GM18508 (cell line): ENCODE measurements around the gene SNIP1.
"Not testable (repeated sequence)": the region's sequence is repeated elsewhere in the genome, so short reads cannot be mapped to it uniquely, and the experiment has no call there.

ENCODE experiments used
- ATAC-seq: cut with Tn5 transposase; IDR thresholded peaks from one replicate; pipeline ENCODE4 v1.9.1; 2021; ENCODE audit warnings: moderate number of reproducible peaks; ENCODE audit not compliant: insufficient read depth, unreplicated experiment

SNIP1 gene

DNA sequence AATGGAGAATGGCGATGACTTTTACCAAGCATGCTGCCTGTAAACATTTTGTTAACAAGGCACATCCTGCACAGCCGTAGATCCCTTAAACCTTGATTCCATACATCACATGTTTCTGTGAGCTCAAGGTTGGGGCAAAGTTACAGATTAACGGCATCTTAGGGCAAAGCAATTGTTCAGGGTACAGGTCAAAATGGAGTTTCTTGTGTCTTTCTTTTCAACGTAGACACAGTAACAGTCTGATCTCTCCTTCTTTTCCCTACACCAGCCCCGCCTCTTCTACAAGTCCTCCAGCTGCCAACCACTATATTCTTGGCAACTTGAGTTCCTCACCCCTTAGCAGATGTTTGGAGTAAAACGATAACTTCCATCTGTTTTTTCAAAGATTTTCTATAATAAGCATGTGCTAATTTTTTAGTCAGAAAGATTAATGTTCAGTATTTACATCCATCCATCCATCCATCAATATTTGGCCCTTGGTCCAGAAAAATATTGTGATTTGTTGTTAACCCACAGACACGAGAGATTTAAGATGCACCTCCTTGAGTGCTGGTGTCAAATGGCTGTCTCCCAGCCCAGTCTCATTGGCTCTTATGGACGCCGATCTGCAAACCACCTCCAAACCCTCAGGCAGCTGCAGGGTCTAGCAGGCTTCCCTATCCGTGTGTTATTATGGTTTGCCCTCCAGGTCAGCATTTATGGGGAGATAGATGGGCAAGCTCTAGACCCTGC, 6.5 kb upstream of the SNIP1 start:
- ATAC-seq, result no peak

DNA sequence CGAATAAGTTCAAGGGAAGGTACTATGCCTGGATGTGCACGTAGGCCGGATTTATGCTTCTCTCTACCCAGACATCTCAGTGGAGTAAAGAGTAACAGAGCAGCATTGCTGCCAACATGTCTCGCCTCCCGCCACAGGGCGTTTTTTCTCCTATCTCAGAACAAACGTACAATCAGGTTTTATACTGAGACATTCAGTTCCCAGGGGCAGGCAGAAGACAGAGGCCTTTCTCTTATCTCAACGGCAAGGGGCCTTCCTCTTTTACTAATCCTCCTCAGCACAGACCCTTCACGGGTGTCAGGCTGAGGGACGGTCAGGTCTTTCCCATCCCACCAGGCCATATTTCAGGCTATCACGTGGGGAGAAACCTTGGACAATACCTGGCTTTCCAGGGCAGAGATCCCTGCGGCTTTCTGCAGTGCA, 5.9 kb upstream of the SNIP1 start:
- not testable (repeated sequence) for ATAC-seq

DNA sequence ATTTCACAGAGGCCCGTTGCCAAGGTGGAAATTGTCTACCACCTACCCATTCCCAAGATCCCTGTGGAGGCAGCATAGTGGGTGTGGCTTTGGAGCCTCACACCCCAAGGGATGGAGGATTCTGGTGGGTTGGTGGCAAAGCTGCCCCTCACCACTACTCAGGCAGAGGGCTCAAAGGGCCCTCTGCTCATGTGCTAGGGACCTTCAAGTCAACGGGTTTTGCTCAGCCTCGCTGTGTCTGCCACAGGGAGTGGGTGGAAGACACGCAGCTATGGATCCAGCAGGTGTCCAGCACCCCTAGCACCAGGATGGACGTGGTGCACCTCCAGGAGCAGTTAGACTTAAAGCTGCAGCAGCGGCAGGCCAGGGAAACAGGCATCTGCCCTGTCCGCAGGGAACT, 5.0 kb upstream of the SNIP1 start:
- ATAC-seq, result no peak

DNA sequence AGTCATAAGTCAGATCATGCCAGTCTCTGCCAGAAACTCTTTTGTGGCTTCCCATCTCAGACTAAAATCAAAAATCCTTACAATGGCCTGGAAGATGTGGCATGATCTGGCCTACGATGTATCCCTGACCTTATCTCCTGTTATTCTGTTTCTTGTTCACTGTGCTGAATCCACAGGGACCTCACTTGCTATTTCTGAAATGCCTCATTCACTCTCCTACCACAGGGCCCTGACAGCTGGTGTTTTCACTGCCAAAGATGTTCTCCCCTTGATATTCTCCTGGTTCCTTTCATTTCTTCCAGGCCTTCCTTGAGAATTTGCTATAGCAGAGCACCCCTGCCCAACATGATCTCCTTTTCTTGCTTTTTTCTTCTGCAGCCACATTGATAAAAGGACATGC, 4.3 kb upstream of the SNIP1 start:
- ATAC-seq, result no peak

DNA sequence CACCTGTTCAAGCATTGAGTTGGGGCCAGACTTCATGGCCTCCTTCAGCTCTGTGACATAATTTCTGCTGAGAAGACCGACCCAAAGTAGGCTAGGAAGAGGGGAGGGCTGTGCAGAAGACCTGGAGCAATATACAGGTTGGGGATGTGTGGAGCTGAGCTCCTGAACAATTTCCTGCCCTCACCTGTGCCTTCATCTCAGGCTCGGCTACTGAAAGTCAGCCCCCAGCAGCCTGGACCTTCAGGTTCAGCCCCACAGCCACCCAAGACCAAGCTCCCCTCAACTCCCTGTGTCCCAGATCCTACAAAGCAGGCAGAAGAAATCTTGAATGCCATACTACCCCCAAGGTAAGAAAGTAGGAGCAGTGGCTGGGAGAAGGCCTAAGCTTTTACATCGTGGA, 3.3 kb upstream of the SNIP1 start:
- ATAC-seq, result no peak

DNA sequence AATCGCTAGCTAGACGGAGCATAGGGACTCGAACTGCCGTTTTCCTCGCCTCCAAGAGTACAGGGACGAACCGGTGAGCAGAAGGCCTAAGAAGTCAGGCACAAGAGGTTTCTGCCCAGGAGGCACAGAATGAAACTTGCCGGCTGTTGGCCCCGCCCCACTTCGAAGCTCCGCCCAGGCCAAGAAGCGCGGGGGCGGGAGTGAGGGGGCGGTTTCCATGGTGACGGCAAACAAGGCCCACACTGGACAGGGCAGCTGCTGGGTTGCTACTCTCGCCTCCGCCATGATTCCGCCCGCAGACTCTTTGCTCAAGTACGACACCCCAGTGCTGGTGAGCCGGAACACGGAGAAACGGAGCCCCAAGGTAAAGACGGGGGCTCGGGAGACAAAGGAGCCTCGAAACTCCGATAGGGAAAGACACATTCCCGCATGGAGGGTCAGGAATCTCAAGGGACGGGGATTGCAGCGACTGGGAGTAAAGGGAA, 2.7 kb upstream of the SNIP1 start, which contains the start of gene DNALI1:
Gene DNALI1 (plus strand): TSS at position 229 of the 485 bp plus-strand sequence. CDS start 55 bp downstream, at position 284.
- ATAC-seq, result no peak

DNA sequence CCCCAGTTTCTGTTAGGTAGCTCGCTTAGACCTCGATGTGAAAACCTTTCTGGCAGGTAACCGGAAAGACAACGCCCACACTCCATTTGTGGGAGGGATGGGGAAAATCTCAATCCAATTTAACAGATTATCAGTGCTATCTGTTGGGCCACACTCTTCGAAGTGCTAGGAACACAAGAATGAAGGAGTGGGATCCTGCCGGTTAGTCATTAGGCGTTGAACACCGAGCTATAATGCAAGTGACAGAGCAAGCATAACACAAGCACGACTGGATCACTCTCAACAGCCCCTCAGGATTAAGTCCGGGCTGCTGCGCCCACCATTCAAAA, 531 bp downstream of the SNIP1 start:
- no peak for ATAC-seq

DNA sequence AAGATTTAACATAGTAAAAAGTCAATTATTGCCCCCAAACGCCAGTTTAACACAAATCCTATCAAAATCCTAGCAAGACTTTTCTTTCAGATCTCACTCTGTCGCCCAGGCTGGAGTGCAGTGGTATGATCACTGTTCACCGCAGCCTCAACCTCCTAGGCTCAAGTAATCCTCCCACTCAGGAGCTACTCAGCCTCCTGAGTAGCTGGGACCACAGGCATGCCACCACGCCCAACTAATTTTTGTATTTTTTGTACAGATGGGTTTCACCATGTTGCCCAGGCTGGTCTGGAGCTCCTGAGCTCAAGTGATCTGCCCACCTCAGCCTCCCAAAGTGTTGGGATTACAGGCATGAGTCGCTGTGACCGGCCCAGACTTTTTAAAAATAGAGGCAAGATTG, 4.8 kb downstream of the SNIP1 start:
- no peak for ATAC-seq

DNA sequence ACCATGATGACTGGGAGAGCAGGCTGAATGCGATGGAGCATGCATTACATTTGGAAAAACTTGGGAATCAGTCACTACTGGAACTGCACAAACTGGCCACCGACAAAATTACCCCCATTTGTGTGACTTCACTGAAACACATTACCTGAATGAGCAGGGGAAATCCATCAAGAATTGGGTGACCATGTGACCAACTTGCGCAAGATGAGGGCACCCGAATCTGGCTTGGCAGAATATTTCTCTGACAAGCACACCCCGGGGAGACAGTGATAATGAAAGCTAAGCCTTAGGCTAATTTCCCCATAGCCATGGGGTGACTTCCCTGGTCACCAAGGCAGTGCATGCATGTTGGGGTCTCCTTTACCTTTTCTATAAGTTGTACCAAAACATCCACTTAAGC, 9.1 kb downstream of the SNIP1 start:
- ATAC-seq, result no peak

DNA sequence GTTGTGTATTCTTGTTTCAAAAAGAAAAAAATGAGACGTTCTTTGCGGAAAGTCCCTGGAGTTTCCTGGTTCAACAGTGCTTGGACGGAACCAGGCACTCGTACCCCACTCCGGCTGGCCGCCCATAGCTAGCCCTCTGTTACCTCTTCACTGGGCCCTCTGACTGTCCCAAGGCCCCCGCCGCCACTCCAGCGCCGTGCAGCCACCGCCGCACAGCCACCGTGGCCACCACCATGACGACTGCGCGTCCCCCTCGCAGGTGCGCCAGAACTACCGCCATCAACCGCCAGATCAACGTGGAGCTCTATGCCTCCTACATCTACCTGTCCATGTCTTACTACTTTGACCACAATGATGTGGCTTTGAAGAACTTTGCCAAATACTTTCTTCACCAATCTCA, 9.6 kb downstream of the SNIP1 start:
- no peak for ATAC-seq

DNA sequence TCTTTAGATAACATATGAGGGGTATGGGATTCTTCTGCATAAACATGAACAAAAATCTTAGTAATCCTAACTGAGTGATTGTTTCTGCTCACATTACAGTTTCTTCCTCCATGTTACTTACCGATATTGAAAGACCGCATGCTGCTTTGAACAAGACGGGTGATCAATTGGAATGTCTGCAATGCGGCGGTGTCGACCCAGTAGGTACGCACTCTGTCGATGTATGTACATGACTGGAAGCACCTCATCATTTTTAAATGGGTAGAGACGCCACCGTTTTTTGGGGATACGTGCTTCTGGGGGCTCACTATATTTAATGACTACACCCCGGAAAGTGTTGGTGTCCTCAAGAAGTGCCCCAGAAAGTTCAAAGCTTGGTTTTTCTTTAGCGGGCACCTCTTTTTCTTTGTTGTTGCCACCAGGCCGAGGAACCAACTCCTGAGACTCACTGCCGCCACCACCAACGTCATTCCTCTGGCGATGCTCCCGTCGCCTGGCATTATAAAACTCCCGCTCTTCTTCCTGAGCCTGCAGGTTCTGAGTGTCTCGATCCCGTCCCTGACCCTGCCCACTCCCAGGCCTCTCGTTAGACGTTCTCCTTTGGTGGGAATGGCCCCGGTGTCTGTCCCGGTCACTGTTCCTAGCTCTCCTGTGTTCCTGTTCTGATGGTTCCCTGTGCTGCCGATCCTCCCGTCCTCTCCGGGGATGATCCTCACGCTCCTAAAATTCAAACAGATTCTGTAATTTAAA, 13.9 kb downstream of the SNIP1 start:
- ATAC-seq, result no peak

DNA sequence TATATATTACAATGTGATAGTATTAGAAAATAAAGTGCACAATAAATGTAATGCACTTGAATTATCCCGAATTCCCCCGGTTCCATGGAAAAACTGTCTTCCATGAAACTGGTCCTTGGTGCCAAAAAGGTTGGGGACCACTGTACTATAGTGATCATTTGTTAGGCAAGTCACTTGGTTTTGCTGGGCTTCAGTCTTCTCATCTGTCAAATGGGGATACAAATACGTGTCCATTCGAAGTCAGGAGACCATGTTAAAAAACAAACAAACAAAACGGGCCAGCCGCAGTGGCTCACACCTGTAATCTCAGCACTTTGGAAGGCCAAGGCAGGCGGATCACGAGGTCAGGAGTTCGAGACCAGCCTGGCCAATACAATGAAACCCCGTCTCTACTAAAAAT, 14.9 kb downstream of the SNIP1 start:
- ATAC-seq, result not testable (repeated sequence)

DNA sequence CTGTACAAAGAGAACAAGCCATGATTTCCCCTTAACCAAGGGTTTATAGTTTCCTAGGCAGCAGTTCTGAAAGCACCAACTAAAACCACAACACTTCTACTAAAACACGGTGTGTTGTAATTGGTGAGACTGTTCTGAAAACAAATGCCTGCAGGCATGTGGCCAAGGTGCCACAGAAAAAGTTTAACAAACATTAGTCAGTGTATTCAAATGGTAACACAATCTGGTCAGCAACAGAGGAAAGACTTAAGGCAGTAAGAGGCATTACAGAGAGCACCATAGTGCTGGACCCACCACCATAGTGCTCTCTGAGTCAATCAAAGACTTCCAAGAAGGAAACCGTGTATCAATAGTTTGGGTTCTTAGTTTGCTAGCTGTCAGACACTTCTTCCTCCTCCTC, 16.7 kb downstream of the SNIP1 start:
- no peak for ATAC-seq

DNA sequence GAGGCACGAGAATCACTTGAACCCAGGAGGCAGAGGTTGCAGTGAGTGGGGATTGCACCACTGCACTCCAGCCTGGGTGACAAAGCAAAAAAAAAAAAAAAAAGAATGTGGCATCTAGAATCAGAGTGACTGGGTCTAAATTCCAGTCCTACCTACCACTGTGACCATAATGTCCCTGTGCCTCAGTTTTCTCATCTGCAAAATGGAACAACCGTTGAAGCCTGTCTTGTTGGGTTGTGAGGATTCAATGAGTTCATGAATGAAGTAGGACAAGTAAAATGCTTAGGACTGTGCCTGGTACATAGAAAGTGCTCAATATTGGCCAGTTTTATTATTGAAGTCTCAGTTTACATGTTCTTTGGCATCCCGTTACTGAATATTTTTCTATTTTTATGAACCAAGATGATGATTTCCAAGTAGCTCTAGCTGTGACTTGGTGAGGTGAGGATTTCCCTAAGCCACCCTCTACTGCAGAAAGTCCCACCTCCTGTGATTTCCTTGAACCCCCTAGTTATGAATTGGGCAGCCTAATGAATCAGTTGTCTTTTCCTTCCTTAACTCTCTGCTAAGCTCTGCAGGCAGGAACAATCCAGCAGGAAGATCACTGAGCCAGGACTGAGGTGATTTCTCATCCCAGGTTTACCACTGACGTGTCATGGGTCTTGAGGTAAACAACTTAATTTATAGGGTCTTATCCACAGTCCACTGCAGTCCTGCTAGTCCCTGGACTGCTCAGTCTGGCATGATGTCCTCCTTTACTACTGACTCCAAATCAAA, 20.6 kb downstream of the SNIP1 start:
- no peak for ATAC-seq

DNA sequence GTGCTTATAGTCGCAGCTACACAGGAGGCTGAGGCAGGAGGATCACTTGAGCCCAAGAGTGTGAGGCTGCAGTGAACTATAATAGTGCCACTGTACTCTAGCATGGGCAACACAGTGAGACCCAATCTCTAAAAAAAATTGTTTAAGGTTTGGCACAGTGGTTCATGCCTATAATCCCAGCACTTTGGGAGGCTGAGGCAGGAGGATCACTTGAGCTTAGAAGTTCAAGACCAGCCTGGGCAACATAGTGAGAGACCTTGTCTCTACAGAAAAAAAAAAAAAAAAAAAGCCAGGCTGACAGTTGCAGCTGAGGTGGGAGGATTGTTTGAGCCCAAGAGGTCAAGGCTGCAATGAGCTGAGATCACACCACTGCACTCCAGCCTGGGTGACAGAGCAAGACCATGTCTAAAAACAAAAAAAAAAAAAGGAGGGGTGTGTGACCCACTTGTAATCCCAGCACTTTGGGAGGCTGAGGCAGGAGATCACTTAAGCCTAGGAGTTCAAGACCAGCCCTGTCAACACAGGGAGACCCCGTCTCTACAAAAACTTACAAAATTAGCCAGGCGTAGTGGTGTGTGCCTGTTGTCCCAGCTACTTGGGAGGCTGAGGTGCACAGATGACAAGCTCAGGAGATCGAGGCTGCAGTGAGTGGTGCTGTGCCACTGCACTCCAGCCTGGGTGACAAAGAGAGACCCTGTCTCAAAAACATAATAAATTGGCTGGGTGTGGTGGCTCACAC, 21.5 kb downstream of the SNIP1 start:
- not testable (repeated sequence) for ATAC-seq

DNA sequence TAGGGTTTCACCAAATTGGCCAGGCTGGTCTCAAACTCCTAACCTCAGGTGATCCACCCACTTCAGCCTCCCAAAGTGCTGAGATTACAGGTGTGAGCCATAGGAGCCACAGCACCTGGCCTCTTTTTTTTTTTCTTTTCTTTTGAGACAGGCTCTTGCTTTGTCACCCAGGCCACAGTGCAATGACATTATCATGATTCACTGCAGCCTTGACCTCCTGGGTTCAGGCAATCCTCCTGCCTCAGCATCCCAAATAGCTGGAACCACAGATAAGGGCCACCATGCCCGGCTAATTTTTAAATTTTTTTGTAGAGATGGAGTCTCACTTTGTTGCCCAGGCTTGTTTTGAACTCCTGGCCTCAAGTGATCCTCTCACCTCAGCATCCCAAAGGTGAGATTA, 24.2 kb downstream of the SNIP1 start:
- not testable (repeated sequence) for ATAC-seq

DNA sequence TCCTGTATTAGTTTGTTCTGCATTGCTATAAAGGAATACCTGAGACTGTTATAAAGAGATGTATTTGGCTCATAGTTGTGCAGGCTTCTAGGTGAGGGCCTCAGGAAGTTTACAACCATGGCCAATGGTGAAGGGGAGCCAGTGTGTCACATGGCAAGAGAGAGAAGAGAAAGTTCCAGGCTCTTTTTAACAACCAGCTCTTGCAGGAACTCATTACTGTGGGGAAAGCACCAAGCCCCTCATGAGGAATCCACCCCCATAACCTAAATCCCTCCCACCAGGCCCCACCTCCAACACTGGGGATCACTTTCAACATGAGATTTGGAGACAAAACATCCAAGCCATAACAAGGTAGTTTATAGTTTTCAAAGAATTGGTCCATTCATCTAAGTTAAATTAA, 34.5 kb downstream of the SNIP1 start:
- ATAC-seq, result no peak

DNA sequence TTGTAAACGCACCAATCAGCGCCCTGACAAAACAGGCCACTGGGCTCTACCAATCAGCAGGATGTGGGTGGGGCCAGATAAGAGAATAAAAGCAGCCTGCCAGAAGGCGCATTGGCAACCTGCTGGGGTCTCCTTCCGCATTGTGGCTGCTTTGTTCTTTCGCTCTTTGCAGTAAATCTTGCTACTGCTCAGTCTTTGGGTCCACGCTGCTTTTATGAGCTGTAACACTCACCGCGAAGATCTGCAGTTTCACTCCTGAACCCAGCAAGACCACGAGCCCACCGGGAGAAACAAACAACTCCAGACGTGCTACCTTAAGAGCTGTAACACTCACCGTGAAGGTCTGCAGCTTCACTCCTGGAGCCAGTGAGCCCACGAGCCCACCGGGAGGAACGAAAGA, 35.2 kb downstream of the SNIP1 start:
- ATAC-seq, result not testable (repeated sequence)

DNA sequence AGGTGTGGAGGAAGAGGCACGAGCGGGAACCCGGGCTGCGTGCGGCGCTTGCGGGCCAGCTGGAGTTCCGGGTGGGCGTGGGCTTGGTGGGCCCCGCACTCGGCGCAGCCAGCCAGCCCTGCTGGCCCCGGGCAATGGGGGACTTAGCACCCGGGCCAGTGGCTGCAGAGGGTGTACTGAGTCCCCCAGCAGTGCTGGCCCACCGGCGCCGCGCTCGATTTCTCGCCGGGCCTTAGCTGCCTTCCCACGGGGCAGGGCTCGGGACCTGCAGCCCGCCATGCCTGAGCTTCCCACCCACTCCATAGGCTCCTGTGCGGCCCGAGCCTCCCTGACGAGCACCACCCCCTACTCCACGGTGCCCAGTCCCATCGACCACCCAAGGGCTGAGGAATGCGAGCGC, 35.9 kb downstream of the SNIP1 start:
- ATAC-seq, result not testable (repeated sequence)

DNA sequence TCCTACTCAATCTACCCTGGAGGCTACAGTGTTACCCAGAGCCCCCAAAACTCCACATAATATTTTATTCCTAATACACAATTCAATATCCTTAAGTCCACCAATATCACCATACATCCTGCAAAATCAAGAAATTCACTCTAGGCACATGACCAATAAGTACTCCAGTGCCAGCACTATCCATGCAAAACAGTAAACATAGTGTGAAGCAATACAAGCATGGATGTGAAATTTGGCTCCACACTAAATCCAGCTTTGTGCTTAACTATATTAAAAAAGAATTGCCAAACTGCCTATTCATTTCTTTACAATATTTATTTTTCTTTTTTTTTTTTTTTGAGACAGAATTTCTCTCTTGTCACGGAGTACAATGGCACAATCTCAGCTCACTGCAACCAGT, 36.5 kb downstream of the SNIP1 start:
- ATAC-seq, result no peak
